Peyer's patch (tissue), 4 donors: ENCODE data around the gene IRF1.

Source experiments
- POLR2A ChIP-seq, 2 donors: fragments of 450-650 bp; IDR thresholded peaks; one replicate each; pipeline ENCODE4 v1.5.1; 2017; ENCODE audit warnings: antibody characterized with exemption in 2 of 2, mild to moderate bottlenecking in 2 of 2, moderate library complexity in 2 of 2
- TF ChIP-seq, protein P1 (sequence below), 6 experiments: fragments of 450-650 bp in 4 of 6; fragments of 200-600 bp in 2 of 6; sonication (generic) in 1 of 6; IDR thresholded peaks; one replicate each; pipeline ENCODE4 v1.5.1; 2017 to 2019; ENCODE audit warnings: antibody characterized with exemption in 6 of 6, mild to moderate bottlenecking in 3 of 6, moderate library complexity in 1 of 6

- TF ChIP-seq, protein P1, sequence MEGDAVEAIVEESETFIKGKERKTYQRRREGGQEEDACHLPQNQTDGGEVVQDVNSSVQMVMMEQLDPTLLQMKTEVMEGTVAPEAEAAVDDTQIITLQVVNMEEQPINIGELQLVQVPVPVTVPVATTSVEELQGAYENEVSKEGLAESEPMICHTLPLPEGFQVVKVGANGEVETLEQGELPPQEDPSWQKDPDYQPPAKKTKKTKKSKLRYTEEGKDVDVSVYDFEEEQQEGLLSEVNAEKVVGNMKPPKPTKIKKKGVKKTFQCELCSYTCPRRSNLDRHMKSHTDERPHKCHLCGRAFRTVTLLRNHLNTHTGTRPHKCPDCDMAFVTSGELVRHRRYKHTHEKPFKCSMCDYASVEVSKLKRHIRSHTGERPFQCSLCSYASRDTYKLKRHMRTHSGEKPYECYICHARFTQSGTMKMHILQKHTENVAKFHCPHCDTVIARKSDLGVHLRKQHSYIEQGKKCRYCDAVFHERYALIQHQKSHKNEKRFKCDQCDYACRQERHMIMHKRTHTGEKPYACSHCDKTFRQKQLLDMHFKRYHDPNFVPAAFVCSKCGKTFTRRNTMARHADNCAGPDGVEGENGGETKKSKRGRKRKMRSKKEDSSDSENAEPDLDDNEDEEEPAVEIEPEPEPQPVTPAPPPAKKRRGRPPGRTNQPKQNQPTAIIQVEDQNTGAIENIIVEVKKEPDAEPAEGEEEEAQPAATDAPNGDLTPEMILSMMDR (IDR thresholded peaks at IDR 0.05) = no peak
- TF ChIP-seq POLR2A (IDR thresholded peaks at IDR 0.05) = no peak
These were observed 2.0 kb upstream of the IRF1 start for GRCh38 chr5:132492386-132493125.
